SW480 (cell line): ENCODE measurements around the gene FH.

Experiments used
- DNase-seq: peaks from one replicate; pipeline ENCODE4 v3.0.0-alpha.2; 2016; ENCODE audit warnings: low spot score

FH gene

GRCh38 chr1:241457421-241457820 is 62.1 kb downstream of the FH start:
- DNase-seq, result no peak

GRCh38 chr1:241456743-241457142 is 62.8 kb downstream of the FH start:
- no peak for DNase-seq

DNA sequence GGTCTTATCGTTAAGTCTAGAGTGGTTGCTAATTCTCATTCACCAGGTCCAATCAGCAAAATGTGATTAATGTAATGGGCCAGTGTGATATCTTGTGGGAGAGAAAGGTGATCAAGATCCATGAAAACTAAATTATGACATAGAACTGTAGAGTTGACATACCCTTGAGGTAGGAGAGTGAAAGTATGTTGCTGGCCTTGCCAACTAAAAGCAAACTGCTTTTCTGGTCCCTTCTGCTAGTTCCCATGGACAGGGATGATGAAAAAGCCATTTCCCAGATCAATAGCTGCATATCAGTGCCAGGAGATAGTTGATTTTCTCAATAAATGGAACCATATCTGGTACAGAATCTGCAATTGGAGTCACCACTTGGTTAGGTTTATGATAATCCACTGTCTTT is 65.8 kb downstream of the FH start:
- DNase-seq, result no peak

GRCh38 chr1:241451956-241452355 is 67.6 kb downstream of the FH start:
- DNase-seq, result no peak
